GM15510 (cell line): ENCODE data around the gene TNFSF10.

Source experiments
- POLR2A ChIP-seq: IDR thresholded peaks from 3 replicates; pipeline ENCODE4 v1.6.1; 2011; ENCODE audit warnings: borderline replicate concordance; ENCODE audit not compliant: insufficient read length; ENCODE audit errors: extremely low read depth

The TNFSF10 gene

GRCh38 chr3:172511783-172512762 is 11.2 kb downstream of the TNFSF10 start:
- TF ChIP-seq POLR2A = no peak

GRCh38 chr3:172506094-172506493 is 17.1 kb downstream of the TNFSF10 start:
- TF ChIP-seq POLR2A = no peak

- TF ChIP-seq POLR2A = no peak
Measured at GRCh38 chr3:172501540-172501939, 21.7 kb downstream of the TNFSF10 start.

GRCh38 chr3:172478116-172478515 is 45.1 kb downstream of the TNFSF10 start:
- no peak for TF ChIP-seq POLR2A

GRCh38 chr3:172476347-172476746 is 46.9 kb downstream of the TNFSF10 start:
- TF ChIP-seq POLR2A = no peak

- no peak for TF ChIP-seq POLR2A
Measured at GRCh38 chr3:172475703-172476102, 47.5 kb downstream of the TNFSF10 start.

GRCh38 chr3:172471903-172472302 is 51.3 kb downstream of the TNFSF10 start:
- TF ChIP-seq POLR2A = no peak

- no peak for TF ChIP-seq POLR2A
Measured at GRCh38 chr3:172470588-172470987, 52.6 kb downstream of the TNFSF10 start.

- no peak for TF ChIP-seq POLR2A
Measured at GRCh38 chr3:172467170-172467824, 55.9 kb downstream of the TNFSF10 start.

GRCh38 chr3:172466553-172467130 is 56.6 kb downstream of the TNFSF10 start:
- TF ChIP-seq POLR2A = no peak

- no peak for TF ChIP-seq POLR2A
Measured at GRCh38 chr3:172465281-172465680, 57.9 kb downstream of the TNFSF10 start.

GRCh38 chr3:172464306-172464705 is 58.9 kb downstream of the TNFSF10 start:
- no peak for TF ChIP-seq POLR2A

GRCh38 chr3:172461530-172462138 is 61.6 kb downstream of the TNFSF10 start:
- TF ChIP-seq POLR2A = no peak

- TF ChIP-seq POLR2A = no peak
Measured at GRCh38 chr3:172456404-172456803, 66.8 kb downstream of the TNFSF10 start.
